Lower leg skin (tissue), 4 donors: ENCODE results near the gene IRGQ. TPM values are rescaled to one million over a fixed set of nuclear protein-coding genes. Genes with fewer than 3 reads are reported as not detected.

Experiments used
- DNase-seq, 2 donors: peaks; one replicate each; pipeline ENCODE4 v3.0.0-alpha.2; 2019; ENCODE audit warnings: low spot score in 2 of 2
- H3K4me3 ChIP-seq: fragments of 200-600 bp; sonication (generic); 2 replicates; pipeline ENCODE4 v1.5.1; 2017; ENCODE audit warnings: mild to moderate bottlenecking, low read depth; ENCODE audit not compliant: poor library complexity, severe bottlenecking
- CTCF ChIP-seq, 3 donors: fragments of 450-650 bp; IDR thresholded peaks; one replicate each; pipeline ENCODE4 v1.5.1; 2016; ENCODE audit warnings: antibody characterized with exemption in 3 of 3, mild to moderate bottlenecking in 3 of 3, moderate library complexity in 2 of 3
- POLR2A ChIP-seq, 2 donors: fragments of 450-650 bp; IDR thresholded peaks; one replicate each; pipeline ENCODE4 v1.6.1; 2016 to 2017; ENCODE audit warnings: antibody characterized with exemption in 2 of 2, mild to moderate bottlenecking in 1 of 2, moderate library complexity in 1 of 2
- WGBS, 2 donors: methylation state at CpG; one replicate each; pipeline ENCODE4 v1.1.5; 2018; 5-methylcytosine and 5-hydroxymethylcytosine counted together
- intact Hi-C: fragments of 100-400 bp; cut with DNase I; formaldehyde crosslinking; loops from one replicate; pipeline ENCODE4 v1.15.0; 2023; ENCODE audit warnings: low total_unique reads
- total RNA-seq, 4 donors: library from RNA; depleted of rRNA; stranded (reverse); fragments of >200 nt; gene quantifications; one replicate each; pipeline ENCODE4 v1.1.0, GENCODE V29; 2016

The IRGQ gene
- 10 to 100 TPM; 17.4 to 38.9 (median 21.7) TPM for total RNA-seq

GRCh38 chr19:43595999-43596841 is at the start of gene IRGQ, which contains the start of gene ZNF576:
TSS of gene IRGQ (minus strand) at chr19:43596134. CDS start at chr19:43595338, 796 bp downstream.
TSS of gene ZNF576 (plus strand) at chr19:43596595. CDS start at chr19:43597109, 514 bp downstream.
- intact Hi-C loops: no loop called here
- H3K4me3 ChIP-seq: peak within 1 kb of the TSS; percentile 53
- DNase-seq: peak; percentile 100
- TF ChIP-seq POLR2A (IDR thresholded peaks at IDR 0.05) (no peak), CTCF (IDR thresholded peaks at IDR 0.05) (peak in 1 of 3 donors; percentile 26)
- 0% methylated on average over 55 to 60 of the region's 60 CpGs for WGBS, 2 donors

- WGBS, 2 donors: 68% methylated on average over 13 of the region's 13 CpGs
- TF ChIP-seq CTCF (IDR thresholded peaks at IDR 0.05): no peak
- no peak for TF ChIP-seq POLR2A (IDR thresholded peaks at IDR 0.05)
- intact Hi-C loops: no loop called here
- no peak for DNase-seq
- H3K4me3 ChIP-seq: no peak overlapping the region
Observed at GRCh38 chr19:43644181-43644580, 48.2 kb upstream of the IRGQ start.

- DNase-seq: no peak
- intact Hi-C loops: no loop called here
- H3K4me3 ChIP-seq: no peak overlapping the region
- 29 to 41% methylated on average over 3 of the region's 3 CpGs for WGBS, 2 donors
- TF ChIP-seq CTCF (IDR thresholded peaks at IDR 0.05): no peak
- no peak for TF ChIP-seq POLR2A (IDR thresholded peaks at IDR 0.05)
Observed at GRCh38 chr19:43643326-43643725, 47.4 kb upstream of the IRGQ start.

- WGBS, 2 donors: 82 to 86% methylated on average over 4 of the region's 4 CpGs
- no peak for TF ChIP-seq POLR2A (IDR thresholded peaks at IDR 0.05)
- TF ChIP-seq CTCF (IDR thresholded peaks at IDR 0.05): no peak
- no peak overlapping the region for H3K4me3 ChIP-seq
- intact Hi-C loops: no loop called here
- DNase-seq: no peak
Observed at GRCh38 chr19:43642531-43642930, 46.6 kb upstream of the IRGQ start.

GRCh38 chr19:43641333-43641732 is 45.4 kb upstream of the IRGQ start:
- intact Hi-C loops: no loop called here
- no peak overlapping the region for H3K4me3 ChIP-seq
- WGBS, 2 donors: 89 to 93% methylated on average over 2 of the region's 2 CpGs
- DNase-seq: no peak
- TF ChIP-seq CTCF (IDR thresholded peaks at IDR 0.05) (no peak), POLR2A (IDR thresholded peaks at IDR 0.05) (no peak)
